Peyer's patch (tissue), 4 donors: ENCODE results near the gene PITRM1.

ENCODE experiments used
- POLR2A ChIP-seq, 2 donors: fragments of 450-650 bp; IDR thresholded peaks; one replicate each; pipeline ENCODE4 v1.5.1; 2017; ENCODE audit warnings: antibody characterized with exemption in 2 of 2, mild to moderate bottlenecking in 2 of 2, moderate library complexity in 2 of 2
- TF ChIP-seq, protein P1 (sequence below), 6 experiments: fragments of 450-650 bp in 4 of 6; fragments of 200-600 bp in 2 of 6; sonication (generic) in 1 of 6; IDR thresholded peaks; one replicate each; pipeline ENCODE4 v1.5.1; 2017 to 2019; ENCODE audit warnings: antibody characterized with exemption in 6 of 6, mild to moderate bottlenecking in 3 of 6, moderate library complexity in 1 of 6

DNA sequence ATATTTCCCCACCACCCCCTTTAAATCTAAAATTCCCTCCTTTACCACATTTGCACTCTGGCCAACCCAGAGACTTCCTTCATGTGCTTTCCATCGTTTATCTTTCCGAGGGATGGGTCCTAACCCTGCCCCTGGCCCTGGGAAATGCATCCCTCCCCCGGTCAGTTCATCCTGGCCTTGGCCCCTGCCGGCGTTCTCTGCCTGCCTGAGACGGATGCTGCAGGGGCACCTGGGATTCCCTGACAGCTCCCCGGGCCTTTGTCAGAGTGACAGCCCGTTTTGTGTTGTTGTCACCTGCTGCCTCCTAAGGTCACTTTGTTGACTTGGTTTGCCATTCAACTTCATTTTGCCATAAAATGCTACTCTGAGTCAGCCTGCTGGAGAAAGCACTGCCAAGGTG lies 34.8 kb upstream of the PITRM1 start:
- TF ChIP-seq, protein P1, sequence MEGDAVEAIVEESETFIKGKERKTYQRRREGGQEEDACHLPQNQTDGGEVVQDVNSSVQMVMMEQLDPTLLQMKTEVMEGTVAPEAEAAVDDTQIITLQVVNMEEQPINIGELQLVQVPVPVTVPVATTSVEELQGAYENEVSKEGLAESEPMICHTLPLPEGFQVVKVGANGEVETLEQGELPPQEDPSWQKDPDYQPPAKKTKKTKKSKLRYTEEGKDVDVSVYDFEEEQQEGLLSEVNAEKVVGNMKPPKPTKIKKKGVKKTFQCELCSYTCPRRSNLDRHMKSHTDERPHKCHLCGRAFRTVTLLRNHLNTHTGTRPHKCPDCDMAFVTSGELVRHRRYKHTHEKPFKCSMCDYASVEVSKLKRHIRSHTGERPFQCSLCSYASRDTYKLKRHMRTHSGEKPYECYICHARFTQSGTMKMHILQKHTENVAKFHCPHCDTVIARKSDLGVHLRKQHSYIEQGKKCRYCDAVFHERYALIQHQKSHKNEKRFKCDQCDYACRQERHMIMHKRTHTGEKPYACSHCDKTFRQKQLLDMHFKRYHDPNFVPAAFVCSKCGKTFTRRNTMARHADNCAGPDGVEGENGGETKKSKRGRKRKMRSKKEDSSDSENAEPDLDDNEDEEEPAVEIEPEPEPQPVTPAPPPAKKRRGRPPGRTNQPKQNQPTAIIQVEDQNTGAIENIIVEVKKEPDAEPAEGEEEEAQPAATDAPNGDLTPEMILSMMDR (IDR thresholded peaks at IDR 0.05): no peak
- TF ChIP-seq POLR2A (IDR thresholded peaks at IDR 0.05): no peak
